SH-SY5Y (cell line): ENCODE measurements around the gene NRAP.

Experiments used
- GATA2 ChIP-seq: IDR thresholded peaks from 2 replicates; pipeline ENCODE4 v1.6.1; 2011; ENCODE audit warnings: mild to moderate bottlenecking, low read depth, low read length
- GATA3 ChIP-seq: IDR thresholded peaks from 2 replicates; pipeline ENCODE4 v1.6.1; 2011; ENCODE audit warnings: low read depth, mild to moderate bottlenecking, low read length, moderate library complexity

DNA sequence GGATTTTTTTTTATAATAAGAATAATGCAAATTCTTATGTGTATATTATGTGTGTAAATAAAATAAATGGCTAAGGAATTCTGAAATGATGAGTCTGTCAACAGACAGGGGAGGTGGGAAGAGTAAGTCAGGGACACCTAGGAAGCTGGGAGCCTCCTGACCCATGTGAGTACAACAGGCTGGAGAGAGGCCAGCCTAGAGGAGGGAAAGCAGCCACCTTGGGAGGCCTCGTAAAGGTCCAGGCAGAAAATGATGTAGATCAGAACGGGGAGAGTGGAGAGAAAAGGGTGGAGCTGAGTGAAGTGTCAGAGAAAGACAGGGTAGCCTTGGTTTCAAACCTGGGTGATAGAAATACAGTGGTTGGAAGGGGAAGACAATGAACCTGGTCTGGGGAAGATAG, 6.9 kb downstream of the NRAP start:
- TF ChIP-seq GATA2: no peak
- no peak for TF ChIP-seq GATA3
